ENCODE measurements around the gene SLC22A13.
"Not testable (repeated sequence)": the region's sequence is repeated elsewhere in the genome, so short reads cannot be mapped to it uniquely, and the experiment has no call there.

The SLC22A13 gene

DNA sequence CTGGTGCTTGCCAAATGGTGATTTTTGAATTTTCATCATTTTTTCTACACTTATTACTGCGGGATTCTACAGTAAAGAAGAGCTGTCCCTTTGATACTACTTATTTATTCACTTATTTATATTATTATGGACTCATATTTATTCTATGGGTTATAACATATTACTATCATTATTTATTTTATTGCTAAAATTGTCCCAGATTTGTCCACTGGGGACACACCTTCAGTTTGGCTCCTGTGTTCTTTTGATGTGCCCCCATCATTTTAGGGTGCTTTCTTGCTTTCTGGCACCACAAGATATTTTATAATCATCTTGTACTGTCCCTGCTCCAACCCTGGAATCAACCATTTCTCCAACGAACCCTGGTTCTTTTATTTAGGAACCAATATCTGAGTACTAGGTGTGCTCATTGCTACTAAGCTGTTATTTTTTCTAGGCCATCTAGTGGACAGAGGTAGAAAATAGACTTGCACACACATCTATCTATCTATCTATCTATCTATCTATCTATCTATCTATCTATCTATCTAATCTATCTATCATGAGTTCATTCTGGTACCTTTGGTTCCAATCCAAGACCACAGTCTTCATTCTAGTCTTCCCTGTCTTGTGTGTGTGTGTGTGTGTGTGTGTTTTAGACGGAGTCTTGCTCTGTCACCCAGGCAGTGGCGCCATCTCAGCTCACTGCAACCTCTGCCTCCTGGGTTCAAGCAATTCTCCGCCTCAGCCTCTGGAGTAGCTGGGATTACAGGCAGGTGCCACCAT lies 32.5 kb downstream of the SLC22A13 start:
- no peak for DNase-seq (ENCODE audit: low spot score)

- DNase-seq (ENCODE audit: low spot score) = no peak
Observed at GRCh38 chr3:38306941-38307340, 41.3 kb downstream of the SLC22A13 start.

- DNase-seq (ENCODE audit: low spot score) = no peak
Observed at GRCh38 chr3:38307599-38307998, 42.0 kb downstream of the SLC22A13 start.

DNA sequence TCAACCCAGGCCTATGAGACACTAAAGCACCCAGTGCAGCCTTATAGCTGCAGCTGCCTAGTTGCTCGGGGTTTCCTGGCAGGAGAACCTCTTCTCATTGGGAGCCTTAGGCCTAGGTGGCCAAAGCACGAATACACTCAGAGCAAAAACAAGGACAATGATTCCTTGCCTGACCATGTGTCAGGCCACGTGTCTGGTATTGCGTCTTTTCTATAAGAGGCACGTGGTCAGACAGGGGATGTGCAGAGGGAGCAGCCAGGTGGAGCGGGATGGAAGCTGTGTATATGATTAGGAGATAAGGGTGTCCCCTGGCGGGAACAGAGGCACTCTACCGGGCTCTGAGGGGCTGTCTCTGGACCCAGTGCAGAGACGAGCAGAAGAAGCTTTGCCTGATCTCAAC lies 42.8 kb downstream of the SLC22A13 start:
- DNase-seq (ENCODE audit: low spot score) = no peak

- no peak for DNase-seq (ENCODE audit: low spot score)
Observed at GRCh38 chr3:38311476-38311875, 45.9 kb downstream of the SLC22A13 start.

- DNase-seq (ENCODE audit: low spot score) = no peak
Observed at GRCh38 chr3:38311941-38312340, 46.3 kb downstream of the SLC22A13 start.

DNA sequence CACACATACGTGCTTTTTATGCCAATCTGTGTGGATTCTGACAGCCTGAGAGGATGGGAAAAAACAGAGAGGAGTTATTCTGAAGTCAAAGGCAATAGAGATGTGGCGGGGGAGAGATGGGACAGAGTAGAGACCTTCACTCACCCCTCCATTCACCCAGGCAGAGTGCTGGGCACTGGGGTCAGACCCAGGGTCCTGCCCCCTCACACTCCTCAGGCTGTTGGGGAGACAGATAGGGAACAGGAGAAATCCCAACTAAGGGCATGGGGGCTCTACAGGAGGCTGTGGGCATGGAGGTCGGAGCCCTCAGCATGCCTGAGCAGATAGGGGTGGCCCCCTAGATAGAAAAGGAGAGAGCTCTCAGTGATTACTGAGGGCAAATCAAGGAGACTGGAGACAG lies 46.7 kb downstream of the SLC22A13 start:
- no peak for DNase-seq (ENCODE audit: low spot score)

- no peak for DNase-seq (ENCODE audit: low spot score)
Observed at GRCh38 chr3:38313263-38313662, 47.7 kb downstream of the SLC22A13 start.

GRCh38 chr3:38313695-38314094 lies 48.1 kb downstream of the SLC22A13 start:
- no peak for DNase-seq (ENCODE audit: low spot score)

DNA sequence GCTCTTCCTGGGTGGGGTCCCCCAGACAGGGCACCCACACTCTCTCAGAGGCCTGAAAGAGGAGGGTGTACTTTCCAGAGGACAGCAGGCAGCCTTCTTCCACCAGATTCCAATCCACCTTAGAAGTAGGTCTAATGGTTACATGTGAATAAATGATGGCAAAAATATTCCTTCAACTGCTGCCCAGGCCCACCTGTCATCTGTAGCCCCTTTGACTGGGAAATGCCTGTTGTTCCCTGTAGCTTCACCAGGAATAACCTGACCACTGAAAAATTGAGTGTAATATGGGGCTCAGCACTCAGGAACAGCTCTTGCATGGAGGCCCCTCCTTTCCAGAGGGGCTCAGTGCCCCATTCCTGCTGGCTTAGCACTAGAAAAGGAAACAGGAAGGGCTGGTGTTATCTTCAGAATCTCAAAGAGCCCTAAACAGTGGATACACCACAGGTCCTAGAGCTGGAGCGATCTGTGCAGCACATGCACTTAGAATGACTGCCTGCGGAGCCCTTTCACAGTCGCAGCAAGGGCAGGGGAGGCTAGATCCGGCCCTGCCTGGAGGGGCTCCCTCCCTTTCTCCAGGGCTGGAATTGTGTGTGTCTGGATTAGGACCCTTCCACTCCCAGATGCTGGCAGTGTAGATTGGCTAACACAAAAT lies 48.6 kb downstream of the SLC22A13 start:
- no peak for DNase-seq (ENCODE audit: low spot score)

DNA sequence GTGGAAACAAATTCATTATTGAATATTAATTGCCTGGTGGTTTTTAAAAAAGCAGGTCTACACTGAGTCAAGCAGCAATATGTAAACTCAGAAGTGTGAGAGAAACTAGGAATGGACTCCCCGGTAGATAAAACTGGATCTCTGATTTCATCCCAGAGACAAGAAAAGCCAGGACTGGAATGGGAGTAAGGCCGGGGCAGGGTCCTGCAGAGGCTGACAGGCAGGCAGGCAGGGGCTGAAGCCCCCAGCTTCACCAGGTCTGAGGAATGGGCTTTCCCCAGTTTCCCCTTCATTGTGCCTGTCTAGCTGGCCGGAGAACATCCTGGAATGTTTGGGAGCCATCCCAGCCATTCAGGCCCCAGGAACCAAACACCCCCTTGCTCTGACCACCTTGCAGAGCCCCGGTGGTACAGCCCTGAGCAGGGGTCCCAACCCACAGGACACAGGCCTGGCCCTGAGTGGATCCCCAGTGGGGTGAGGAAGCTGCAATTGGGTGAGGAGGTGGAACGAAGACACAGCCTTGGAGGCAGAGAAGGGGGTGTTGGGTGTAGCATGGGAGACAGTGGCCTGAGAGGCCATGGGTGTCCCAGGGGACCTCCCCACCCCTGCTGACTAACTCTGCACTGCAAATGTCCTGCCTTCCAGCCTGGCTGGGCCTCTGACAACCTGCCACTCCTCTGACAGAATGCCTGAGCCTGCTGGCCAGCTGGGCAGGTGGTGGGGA lies 49.3 kb downstream of the SLC22A13 start:
- no peak for DNase-seq (ENCODE audit: low spot score)

DNA sequence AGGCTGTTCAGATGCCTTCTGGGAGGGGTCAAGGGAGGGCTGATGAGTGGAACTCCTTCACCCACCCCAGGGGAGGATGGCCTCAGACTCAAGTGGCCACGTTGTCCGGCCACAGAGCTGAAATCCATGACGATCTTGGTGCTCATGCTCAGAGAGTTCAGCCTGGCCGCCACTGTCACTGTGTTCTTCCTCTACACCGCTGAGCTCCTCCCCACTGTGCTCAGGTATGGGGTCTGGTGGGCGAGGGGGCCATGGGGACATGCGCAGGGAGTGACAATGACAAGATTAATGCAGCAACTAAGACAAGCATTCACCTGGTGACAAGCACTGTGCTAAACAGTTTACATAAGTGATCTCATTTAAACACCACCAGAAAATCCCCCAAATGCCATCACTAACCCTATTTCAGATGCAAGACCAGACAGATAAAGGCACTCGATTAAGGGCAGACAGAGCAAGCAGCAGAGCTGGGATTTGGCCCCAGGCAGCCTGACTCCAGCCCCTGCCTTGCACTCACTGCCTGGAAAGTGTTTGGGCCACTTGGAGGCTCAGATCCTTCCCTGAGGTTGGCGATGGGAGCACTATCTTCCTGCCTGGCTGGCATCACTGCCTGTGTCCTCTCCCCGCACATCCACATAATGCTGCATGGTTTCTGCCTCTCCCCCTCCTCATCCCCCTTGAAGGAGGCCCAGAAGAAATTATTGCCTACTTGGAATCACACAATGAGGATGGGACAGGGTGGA lies 50.0 kb downstream of the SLC22A13 start:
- no peak for DNase-seq (ENCODE audit: low spot score)

DNA sequence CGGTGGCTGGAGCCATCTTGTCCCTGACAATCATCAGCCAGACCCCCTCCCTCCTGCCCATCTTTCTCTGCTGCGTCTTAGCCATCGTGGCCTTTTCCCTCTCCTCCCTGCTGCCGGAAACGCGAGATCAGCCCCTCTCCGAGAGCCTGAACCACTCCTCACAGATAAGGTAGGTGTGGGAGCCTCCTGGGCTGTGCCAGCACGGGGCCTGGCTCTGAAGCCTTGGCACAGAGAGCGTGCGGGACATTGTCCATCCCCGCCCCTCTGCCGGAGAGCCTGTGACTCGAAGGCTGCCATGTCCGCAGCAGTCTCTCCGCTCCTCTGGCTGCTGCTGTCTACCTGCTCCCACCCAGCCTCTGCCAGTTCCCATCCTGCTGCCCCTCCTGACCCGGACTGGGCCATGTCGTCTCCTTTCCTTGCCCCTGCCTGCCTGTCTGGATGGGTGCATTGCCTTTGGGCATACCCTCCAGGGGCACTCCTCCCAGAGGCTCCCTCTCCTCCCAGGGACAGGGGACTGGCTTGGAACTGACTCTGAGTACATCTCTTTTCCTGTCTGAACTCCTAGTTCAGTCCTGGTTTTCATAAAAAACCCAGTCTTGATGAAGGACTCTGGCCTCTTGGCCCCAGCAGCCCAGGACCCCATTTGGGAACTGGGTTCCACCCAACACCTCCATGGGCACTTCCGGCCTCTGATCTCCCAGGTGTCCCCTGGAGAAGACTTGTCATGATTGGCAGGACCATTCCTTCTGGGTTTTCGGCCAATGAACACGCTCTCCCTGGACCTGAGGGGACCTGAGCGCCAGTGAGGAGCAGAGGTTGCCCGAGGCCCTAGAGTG lies 51.0 kb downstream of the SLC22A13 start:
- no peak for DNase-seq (ENCODE audit: low spot score)

- no peak for DNase-seq (ENCODE audit: low spot score)
Observed at GRCh38 chr3:38317192-38317759, 51.7 kb downstream of the SLC22A13 start.

- no peak for DNase-seq (ENCODE audit: low spot score)
Observed at GRCh38 chr3:38318766-38319671, 53.4 kb downstream of the SLC22A13 start.

DNA sequence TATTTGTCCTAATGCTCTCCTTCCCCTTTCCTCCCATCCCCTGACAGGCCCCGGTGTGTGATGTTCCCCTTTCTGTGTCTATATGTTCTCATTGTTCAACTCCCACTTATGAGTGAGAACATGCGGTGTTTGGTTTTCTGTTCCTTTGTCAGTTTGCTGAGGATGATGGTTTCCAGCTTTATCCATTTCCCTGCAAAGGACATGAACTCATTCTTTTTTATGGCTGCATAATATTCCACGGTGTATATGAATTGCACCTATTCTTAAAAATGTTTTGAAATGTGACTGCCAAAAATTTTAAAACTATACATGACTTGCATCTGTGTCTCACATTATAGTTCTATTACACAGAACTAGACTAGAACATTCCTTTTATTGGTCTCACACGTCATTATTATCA lies 55.0 kb downstream of the SLC22A13 start:
- not testable (repeated sequence) for DNase-seq (ENCODE audit: low spot score)

DNA sequence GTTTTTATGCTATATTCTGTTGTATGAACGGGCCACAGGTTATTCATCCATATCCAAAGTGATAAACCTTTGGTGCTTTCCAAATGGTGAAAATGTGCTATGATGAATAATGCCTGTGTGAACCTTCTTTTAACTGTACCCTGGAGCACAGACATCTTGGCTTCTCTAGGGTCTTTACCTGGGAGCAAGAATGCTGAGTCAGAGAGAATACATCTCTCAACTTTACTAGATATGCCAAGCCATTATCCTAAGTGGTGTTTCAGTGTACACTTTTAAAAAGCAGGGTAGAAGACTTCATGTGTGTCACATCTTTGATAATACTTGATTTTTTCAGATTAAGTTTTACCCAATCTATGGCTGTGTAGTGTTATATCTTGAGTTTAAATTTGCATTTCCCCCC lies 57.4 kb downstream of the SLC22A13 start:
- DNase-seq (ENCODE audit: low spot score) = no peak

DNA sequence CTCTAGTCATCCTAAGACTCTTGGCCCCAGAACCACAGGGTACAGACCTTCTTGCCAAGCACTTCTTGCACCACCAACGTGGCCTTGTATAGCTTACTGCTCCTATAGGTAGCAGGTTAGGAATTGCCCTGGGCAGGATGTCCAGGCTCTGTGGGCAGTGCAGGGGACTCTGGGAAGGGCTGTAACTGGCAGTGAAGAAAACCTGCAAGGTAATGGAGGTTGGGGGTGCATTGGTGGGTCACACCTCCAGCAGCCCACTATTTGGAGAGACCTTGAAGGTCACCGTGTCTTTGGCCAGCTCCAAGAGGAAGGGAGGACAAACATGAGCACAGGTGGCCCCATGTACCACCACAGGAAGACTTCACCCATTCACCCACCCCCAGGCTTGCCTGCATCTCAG lies 59.6 kb downstream of the SLC22A13 start:
- no peak for DNase-seq (ENCODE audit: low spot score)

DNA sequence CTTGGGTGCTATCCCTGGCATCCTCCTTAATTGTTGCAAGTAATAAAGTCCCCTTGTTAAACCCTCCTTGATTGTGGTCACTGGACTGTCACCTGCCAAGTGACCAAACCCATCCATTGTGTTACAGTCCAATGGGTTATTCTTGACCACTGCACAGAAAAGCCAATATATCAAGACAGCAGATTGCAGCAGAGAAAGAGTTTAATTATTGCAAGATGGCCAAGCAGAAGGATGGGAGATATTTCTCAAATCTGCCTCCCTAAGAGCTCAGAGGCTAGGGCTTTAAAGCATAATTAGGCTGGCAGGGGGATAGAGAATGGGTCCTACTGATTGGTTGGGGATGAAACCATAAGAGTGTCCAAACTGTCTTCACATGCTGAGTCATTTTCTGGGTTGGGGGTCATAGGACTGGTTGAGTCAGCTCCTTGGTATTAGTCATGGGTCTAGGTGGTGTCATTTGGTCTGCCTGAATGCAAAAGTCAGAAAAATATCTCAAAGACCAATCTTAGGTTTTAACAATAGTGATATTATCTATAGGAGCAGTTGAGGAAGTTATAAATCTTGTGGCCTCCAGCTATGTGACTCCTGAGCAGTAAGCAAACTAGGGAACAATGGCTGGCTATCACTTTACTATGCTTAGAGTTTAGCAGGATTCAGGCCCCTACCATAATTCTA lies 61.9 kb downstream of the SLC22A13 start:
- peak; percentile 69 for DNase-seq (ENCODE audit: low spot score)
